Effector CD4-positive, alpha-beta T cell (primary cell): ENCODE results near the gene HOXB3.

Source experiments
- DNase-seq: peaks from one replicate; pipeline ENCODE4 v3.0.0-alpha.2; 2020

The HOXB3 gene

DNA sequence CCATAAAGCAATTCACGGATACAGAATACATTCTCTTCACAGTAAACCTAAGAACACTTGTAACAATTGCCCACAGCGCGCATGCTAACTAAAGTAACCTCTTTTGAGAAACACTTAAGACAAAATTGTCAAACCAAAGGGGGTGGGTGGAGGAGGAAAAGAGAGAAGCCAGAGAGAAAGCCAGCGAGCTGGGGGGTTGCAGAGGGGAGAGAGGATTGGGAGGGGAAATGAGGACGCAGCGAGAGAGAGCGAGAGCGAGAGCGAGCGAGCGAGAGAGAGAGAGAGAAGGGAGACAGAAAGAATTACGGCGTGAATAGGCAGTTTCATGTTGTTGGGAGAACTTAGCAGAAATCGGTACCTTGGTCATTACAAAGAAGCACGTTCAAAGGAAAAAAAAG lies 22.4 kb upstream of the HOXB3 start:
- DNase-seq, result no peak

- no peak for DNase-seq
These were observed 21.8 kb upstream of the HOXB3 start for GRCh38 chr17:48611681-48612455.

DNA sequence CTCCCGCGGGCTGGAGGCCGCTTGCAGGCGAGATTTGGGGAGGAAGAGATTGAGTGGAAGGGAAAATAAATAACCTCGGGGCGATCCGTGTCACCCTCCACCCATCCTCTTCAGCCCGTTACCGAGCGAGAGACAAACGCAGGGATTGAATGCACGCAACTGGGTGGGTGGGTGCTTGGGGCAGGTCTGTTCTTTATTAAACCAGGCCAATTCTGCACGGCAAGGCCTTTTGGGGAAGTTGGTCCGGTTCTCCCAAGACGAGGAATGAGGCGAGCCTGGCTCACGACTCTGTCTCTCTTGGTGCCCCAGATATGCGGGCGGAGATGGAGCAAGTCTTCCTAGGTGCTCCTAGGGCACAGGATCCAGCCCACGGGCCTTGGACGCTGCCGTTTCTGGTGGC lies 21.2 kb upstream of the HOXB3 start:
- no peak for DNase-seq

- DNase-seq, result peak; percentile 47
These were observed 20.5 kb upstream of the HOXB3 start, which contains the start of gene HOXB7 for GRCh38 chr17:48610282-48611211. HOXB7 (minus strand) TSS chr17:48611017; CDS start chr17:48610918, 99 bp downstream.

DNA sequence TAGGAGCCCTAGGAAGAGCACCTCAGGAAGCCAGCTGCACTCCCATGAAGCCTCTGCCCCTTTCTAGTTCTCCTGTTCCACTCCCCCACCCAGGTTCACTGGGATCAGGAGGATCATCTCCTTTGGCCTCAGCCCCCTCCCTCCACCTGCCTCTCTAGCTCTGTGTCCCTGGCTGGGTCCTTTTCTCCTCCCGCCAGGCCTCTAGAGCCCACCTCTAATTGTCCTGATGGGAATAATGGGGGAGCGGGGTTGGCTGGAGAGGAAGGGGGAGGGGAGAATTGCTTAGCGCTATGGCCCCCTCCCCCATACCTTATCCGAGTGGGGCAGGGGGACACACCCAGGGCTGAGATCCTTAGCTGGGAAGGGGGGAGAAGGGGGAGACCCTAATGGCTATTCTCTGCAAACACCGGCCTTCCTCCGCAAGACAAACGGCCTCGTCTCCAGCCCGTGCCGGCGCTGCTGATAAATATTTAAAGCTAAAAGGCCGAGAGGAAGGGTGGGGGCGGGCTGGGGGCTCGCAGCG lies 19.8 kb upstream of the HOXB3 start:
- DNase-seq, result no peak

DNA sequence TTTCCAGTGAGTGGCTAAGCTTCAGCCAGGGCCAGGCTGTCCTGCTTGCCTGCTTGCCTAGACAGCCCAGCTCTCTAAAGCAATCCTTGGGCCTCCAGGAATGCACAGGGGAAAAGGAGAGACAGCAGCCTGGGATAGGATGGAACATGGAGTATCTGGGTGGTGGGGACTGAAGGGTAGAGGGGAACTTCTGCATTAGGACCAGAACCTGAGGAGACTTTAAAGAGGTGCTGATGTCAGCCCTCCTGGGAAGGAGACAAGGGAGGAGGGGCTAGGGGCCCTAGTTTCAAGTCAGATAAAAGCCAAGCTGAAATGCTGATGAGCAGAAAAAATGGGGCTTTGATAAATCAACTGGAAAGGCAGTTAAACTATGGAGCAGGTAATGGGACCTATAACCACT lies 19.0 kb upstream of the HOXB3 start:
- no peak for DNase-seq

GRCh38 chr17:48608494-48608834 lies 18.4 kb upstream of the HOXB3 start:
- no peak for DNase-seq

DNA sequence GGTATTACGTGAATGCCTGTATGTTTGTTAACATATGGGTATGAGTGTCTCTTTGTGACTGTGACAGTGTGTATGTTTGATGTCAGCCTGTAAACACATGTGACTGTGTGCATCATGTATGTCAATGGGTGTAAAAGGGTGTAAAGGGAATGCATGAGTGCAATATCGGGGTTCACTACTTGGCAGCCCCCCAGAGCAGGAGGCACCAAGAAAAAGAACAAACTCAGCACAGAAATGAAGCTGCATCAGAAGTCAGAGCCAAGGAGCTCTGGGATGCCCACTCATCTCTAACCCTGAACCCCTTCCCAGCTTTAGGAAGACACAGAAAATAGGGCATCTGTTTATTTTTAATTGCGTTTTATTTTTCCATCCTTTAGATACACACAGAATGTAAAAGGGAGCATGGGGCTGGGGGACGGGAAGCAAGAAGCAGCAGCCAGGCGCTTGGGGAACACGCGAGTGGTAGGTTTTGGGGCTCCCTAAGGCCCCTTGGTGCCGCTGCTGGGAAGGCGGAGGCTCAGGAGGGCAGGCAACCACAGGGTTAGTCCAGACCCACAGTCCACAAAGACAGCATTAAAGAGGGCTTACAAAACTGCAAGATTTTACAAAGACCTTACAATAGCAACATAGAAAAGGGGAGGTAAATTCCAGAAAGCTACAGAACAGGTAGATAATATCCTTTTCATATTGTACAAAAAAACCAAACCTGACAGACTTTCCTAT lies 17.0 kb upstream of the HOXB3 start:
- DNase-seq, result no peak

DNA sequence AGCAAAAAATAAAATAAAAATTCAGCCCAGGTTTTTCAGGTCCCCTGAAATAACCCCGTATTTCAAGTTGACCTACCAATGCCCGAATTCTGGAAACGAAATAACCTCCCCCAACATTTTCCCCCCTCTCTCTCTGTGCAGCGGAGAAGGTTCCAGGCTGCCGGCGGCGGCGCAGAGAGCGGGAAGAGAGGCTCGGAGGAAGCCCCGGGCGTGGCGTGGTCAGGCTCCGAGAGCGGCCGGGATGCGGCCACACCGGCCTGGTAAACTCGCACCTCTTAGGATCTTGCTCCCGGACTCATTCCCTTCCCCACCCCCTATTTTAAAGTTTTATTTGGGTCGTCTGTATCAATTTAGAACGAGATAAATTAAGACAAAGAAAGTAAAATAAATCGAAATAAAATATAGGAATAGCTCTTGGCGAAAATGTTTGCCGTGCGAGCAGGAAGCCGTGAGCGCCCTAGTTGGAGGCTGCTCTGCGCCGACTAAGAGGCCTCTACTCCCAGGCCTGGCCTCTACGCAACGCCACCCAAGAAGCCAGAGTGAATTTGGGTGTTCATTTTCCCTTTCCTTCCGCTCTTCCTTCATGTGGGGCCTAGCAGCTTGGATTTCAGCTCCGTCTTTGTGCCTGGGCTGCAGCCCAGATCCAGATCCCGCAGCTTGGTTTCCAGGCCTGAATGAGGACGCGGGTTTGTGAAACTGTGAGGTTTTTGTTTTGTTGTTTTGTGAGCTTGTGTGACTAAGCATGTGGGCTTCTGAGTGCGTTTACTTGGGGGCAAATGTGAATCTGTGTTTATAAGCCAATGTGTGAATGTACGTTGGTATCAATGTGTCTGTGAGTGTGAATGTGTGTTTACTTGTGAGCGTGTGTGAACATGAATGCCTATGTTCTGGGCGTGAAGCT lies 16.2 kb upstream of the HOXB3 start:
- no peak for DNase-seq

GRCh38 chr17:48605409-48605919 lies 15.4 kb upstream of the HOXB3 start:
- DNase-seq, result no peak

DNA sequence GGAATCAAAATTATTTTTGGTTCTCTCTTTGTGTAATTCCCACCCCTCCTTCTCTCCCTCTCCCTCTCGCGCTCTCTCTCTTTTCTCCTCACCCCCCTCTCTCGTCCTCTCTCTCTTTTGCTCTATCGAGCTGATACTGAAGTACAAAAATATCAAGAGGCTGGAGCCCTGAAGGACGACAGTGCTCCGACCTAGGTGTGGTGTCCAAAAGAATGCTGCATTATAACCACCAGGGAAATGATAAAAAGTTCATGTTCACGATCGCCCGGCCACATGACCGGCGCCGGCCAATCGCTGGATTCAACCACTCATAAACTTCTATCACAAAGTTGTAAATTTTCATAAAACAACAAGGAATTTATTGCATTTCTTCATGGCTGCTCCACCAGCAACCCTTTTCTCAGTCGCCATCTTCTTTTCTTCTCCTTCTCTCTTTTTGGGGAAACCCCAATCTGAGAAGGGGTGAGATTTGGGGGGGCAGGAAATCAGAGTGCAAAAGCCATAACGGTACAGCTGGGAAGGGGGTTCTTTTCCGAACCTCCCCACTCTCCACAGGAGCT lies 14.8 kb upstream of the HOXB3 start, which contains the start of gene HOXB6:
HOXB6 (minus strand) TSS at position 217 of the 560 bp plus-strand sequence. CDS start 6,836 bp downstream, outside the sequence.
- DNase-seq, result no peak

DNA sequence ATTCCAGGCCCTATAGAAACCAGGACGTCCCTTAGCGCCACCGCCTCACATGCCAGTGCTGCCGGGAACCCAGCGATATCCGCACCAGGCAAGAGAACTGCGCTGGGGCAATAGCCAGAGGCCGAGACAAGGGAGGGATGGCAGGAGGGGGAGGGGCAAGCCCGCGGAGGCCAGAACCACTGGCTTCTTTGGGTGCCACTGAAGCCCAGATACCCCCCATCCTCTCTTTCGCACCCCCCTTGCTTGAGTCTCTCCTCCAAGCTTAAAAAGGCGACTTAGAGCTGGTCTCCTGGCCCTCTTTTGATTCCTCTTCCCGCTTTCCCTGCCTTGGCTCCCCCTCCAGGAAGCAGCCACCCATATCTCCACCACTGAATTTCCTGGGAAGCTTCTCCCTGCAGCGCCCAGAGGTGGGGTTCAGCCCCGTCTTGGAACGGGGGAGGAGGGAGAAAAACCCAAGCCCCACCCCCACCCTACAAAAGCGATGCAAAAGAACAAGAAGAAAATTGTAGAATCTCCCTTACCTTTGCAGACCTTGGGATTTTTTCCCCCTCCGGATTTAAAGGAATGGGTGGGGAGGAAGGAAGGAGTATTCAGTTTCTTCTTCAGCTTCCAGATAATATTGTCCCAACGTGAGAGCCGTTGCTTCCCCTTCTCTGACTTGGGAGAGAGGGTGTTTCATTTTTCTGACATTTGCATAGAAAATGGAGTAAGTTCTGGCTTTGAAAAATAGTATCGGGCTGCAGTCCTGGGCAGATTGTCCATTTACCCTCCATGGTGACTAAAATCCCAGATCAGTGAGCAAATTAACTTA lies 14.1 kb upstream of the HOXB3 start:
- DNase-seq, result no peak

GRCh38 chr17:48601539-48602425 lies 11.7 kb upstream of the HOXB3 start:
- no peak for DNase-seq

DNA sequence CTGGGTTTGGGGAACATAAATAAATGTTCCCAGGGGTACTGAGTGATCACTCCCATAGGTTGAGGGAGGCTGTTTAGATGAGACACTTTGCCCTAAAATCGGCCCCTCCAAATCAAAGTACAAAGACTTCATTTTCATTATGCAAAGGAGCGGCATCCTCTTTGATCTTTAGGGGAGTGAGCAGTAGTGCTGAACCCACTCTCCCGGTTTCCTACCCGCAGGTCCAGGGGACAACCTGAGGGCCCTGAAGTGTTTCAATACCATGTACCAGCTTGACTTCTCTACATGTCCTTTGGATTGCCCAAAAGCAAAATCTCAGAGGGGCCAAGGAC lies 11.1 kb upstream of the HOXB3 start:
- no peak for DNase-seq

DNA sequence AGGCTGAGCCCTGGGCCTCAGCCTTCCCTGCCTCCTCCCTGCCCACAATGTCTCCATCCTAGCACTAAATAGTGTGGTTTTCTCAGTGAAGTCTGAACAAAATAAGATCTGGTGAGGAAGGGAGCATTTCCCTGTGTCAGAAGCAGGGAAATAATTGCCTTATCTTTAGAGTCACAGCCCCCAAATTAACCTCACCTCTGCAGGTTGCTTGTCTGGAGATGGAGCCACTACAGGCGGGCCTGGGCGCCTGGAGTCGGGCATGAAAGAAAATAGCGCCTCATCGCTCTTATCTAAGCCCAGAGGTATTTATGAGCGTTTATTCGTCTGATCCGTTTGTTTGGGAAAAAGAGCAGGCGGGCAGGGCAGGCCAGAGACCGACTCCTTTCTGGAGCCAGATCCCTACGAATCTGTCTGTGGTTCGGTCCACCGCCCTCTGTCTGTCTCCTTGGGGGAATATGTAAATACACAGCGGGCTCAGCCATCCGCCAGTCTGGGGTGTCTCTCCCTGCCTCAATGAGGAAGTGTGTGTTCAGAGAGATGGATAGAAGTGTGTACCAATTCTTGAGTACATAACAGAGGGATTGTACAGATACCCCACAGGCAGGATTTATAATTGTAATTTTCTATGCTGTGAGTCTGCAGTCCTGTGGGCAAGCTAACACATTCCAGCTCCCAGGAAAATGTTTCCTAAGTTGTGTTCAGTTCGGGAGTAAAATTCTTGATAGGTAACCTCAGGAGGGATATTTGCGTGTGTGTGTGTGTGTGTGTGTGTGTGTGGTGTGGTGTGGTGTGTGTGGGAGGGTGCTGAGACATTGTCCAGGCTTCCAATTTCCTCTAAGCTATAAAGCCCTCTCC lies 10.4 kb upstream of the HOXB3 start:
- DNase-seq, result no peak

- DNase-seq, result no peak
These were observed 9.3 kb upstream of the HOXB3 start for GRCh38 chr17:48599354-48599753.

GRCh38 chr17:48598736-48599135 lies 8.7 kb upstream of the HOXB3 start:
- no peak for DNase-seq
